NOMO-1 (cell line): ENCODE measurements around the gene B3GNT9.

Experiments used
- DNase-seq, 2 experiments: peaks; one replicate each; lab custom pipeline; 2025; ENCODE audit not compliant: unreplicated experiment in 2 of 2; lab: John Stamatoyannopoulos, UW

Gene B3GNT9

DNA sequence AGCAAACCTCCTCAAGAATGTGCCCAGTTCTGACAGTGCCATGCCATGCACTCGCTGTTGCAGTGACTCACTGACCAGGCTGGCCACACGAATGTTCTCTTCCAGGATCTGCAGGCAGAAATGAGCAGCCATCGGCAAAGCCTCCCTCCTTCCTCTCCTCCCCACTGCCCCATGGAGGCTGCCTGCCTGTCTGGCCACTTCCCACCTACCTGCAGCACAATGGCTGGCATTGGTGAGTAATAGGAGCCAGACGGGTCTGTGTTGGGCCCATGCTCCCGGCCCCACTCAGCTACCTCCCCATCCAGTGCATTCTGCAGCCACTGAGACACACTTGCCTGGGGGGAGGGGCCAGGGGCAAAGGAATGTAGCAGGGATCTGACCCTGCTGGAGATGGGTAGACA, 35.8 kb upstream of the B3GNT9 start:
- no peak for DNase-seq

DNA sequence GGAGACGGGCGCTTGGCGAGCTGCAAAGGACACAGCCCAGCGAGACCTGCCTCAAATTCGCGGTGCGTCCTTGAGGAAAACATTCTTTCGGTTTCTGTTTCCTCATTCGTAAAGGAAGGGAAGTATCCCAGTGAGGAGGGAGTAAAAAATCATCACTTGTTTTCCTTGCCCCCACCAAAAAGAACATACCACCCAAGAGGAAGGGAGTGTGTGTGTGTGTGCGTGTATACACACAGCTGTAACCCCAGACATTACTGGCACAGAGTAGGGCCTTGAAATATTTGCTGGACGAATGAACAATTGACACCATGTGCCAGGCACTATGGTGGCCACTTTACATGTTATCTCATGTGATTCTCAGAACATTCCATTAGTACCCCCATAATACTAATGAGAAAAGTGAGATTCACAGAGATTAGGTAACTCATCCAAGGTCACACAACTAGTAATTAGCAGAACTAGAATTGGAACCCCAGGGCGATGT, 34.9 kb upstream of the B3GNT9 start:
- no peak for DNase-seq

DNA sequence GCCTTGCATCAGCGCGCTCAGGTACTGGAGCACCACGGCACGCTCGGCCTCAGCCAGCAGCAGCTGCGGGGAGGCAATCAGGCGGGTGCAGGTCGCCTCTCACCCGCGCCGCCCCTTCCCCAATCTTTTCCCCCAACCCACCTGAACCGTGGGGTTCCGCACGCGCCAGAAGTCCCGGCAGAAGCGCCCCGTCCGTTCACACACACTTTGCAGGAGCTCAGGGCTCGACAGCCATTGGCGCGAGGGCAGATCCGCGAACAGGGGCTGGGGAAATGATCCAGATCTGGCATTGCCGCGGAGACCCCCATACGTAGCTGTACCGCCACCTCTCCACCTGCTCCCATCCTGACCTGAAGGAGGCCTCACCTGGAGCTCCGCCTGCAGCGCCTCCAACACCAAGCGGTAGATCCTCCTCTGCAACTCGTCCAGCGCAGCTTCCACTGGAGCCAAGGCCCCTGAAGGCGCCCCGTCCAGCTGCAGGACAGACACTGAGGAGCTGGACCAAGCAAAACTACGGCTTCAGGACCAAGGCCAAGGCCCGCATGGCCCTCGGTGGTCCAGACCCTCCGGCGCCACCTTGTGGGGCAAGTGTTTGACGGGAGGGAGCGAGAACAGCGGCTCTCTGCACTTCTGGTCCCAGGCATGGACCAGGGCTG, 34.3 kb upstream of the B3GNT9 start:
- DNase-seq = peak; percentile 78 to 82

DNA sequence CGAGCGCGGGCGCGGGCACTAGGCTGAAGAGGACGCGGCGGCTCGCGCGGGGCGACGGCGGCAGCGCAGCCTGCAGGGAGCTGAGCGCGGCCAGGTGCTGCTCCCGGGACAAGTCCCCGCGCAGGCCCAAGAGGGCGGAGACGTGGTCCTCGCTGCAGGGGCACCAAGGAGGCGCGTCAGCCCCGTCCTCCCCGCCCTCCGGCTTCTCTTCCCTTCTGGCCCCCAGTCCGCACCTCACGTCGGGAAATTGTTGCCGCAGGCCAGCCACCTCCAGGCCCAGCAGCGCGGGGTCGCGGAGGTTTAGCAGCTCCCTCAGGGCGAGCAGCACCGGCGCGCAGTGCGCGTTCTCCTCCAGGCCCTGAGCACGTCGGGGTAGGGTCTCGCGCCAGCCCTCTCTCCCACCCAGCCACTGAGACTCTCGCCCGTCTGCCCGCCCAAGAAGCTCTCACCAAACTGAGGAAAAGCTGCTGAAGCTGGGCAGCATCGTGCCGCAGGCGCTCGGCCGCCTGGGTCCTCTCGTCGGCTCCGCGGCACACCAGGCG, 33.7 kb upstream of the B3GNT9 start:
- DNase-seq = no peak

DNA sequence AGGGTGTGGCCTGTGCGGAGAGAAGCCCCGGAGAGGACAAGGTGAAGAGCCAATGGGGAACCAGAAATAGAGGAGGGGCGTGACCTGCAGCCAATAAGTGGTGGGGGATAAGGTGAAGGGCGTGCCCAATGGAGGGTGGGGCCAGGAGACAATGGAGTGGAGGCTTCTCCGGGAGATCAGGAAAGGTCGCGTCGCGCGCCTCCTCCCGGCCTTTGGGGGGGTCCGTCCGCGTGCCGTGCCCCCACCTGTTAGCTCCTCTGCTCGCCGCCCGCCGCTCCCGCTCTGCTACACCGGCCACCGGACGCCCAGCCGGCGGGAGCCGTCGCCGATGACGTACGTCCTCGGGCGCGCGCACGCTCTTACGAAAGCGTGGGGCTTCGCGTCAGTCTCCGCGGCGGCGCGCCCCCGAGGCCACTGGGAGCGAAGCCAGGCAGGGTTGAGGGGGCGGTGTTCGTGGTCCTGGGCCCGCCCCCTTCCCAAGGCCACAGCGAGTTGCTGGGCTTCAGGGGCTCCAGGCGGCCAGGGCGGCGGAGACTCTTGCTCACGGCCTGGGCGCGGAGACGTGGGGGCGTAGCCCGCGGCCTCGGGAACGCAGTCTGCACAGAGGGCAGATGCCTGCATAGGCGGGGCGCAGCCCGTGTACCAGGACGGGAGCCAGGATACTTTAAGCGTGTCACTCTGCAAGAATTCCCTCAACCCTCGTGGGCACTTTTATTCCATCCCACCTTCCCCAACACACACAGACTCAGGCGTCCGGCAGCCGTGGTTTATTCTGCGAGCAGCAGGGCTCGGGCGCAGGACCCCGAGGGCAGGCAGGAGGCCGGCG, 33.0 kb upstream of the B3GNT9 start, which contains the start of gene MATCAP1:
MATCAP1 (minus strand) TSS at position 337 of the 826 bp plus-strand sequence. CDS start 3,353 bp downstream, outside the sequence.
- peak; percentile 97 to 99 for DNase-seq

DNA sequence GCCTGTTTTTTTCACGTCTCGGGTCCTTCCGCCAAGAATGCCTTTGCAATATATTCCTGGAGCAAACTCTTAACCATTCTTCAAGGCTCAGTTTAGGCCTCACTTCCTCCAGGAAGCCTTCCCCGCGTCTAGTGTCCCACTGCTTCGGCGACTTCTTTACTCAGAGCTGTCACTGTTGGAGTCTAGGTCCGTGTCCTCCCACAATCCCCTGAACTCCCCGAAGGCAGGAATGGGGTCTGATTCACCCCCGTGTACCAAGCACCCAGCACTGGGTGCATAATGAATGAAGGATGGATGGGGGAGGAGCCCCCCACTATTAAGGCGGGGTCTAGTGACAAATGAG, 32.5 kb upstream of the B3GNT9 start:
- DNase-seq = no peak

- DNase-seq = no peak
Observed at GRCh38 chr16:67182288-67182687, 31.5 kb upstream of the B3GNT9 start.

- no peak for DNase-seq
Observed at GRCh38 chr16:67181346-67181745, 30.5 kb upstream of the B3GNT9 start.

DNA sequence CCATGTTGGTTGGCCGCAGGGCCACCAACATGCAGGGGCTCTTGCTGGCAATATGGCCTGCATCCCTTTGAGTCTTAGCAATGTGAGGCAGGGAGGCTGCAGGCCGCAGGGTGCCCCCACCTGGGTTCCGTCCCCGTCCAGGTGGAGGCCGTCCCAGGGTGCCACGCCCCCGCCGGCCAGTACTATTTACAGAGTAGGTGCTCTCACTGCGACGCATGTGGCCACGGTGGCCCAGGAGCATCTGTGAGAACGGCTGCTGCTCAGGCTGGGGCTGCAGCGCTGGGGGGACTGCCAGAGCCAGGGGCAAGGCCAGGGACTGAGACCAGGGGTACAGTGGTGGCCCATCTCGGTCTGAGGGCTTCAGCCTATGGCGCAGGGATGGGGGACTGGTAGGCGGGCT, 29.4 kb upstream of the B3GNT9 start:
- DNase-seq = no peak

GRCh38 chr16:67179421-67180080, 28.8 kb upstream of the B3GNT9 start:
- DNase-seq = no peak

GRCh38 chr16:67177743-67178699, 27.2 kb upstream of the B3GNT9 start:
- no peak for DNase-seq

GRCh38 chr16:67176662-67177061, 25.9 kb upstream of the B3GNT9 start:
- DNase-seq = no peak

DNA sequence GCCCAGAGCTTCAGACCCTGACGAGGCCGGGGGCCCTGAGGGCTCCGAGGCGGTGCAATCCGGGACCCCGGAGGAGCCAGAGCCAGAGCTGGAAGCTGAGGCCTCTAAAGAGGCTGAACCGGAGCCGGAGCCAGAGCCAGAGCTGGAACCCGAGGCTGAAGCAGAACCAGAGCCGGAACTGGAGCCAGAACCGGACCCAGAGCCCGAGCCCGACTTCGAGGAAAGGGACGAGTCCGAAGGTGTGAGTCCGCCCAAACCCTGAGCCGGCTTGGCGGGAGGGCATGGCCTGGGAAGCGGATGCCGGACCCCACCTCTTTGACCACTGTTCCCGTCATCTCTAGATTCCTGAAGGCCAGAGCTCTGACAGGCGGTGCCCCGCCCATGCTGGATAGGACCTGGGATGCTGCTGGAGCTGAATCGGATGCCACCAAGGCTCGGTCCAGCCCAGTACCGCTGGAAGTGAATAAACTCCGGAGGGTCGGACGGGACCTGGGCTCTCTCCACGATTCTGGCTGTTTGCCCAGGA, 24.0 kb upstream of the B3GNT9 start:
- DNase-seq = no peak

DNA sequence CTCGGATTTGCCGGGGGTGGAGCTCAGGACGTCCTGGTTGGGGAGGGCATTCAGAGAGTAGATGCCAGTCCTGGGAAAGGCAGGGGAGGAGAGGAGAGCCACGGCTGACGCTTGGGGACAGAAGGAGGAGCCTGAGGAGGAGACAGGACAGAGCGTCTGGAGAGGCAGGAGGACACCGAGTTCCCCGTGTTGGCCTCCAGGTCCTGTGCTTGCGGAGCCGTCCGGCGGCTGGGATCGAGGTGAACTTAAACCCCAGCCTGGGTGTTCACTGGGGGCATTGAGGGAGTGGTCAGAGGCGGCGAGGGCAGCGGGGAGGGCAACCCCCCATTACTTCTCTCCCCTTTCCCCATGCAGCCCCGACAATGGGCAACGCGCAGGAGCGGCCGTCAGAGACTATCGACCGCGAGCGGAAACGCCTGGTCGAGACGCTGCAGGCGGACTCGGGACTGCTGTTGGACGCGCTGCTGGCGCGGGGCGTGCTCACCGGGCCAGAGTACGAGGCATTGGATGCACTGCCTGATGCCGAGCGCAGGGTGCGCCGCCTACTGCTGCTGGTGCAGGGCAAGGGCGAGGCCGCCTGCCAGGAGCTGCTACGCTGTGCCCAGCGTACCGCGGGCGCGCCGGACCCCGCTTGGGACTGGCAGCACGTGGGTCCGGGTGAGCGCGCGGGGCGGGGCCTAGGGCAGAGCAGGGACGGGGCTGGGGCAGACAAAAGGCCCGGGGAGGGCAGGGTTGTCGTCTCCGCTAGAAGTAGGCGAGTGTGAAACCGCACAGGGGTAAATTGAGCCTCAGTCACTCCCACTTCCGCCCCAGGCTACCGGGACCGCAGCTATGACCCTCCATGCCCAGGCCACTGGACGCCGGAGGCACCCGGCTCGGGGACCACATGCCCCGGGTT, 23.3 kb upstream of the B3GNT9 start:
- DNase-seq = peak; percentile 62 to 79

DNA sequence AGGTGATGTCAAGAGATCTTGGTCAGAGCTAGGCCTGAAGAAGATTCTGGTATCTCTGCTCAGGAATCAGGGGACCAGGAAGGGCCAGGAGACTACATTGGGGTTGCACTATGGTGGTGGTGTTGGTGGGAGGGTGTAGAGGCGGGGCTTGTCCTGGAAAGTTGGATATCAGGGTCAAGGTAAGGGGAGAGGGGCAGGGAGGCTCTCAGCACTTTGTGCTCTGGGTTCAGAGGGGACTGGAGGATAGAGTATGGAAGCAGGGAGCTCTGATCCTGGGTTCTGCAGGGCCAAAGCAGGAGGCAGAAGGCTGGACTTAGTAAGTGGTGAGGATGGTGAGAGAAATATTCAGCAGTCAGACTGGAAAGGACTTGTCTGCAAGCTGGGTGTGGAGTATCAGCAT, 22.5 kb upstream of the B3GNT9 start:
- no peak for DNase-seq

DNA sequence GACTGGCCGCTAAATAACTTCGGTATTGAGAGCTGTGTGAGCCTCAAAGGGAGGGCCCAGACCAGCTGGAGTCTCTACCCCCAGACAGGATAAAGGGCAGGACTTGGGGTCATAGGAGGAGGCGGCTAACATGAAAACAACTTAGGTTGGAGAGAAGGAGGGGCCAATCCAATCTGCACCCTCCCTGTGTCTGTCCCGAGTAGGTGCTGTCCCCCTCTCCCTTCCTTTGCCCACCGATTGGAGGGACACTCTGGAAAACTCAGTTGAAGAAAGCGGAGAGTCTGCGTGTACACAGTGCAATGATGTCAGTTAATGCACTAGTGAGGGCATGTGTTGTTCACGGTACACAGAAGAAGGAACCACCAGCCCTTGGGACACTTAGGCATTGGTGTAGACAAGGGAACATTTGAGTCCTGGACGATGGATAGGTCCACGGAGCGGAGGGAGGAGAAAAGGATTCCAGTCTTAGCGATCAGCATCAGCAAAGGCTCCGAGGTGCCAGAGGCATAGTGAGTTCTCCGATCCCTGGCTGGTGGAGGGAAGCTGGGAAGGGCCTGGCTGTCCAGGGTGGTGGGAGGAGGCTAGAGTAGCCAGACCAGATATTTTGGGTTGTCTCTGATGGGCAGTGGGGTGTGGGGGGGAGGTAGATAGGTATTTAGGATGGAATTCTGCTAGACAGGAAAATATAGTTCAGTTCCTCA, 20.3 kb upstream of the B3GNT9 start:
- DNase-seq = no peak

- DNase-seq = no peak
Observed at GRCh38 chr16:67170168-67170948, 19.6 kb upstream of the B3GNT9 start, which contains the start of gene NOL3. NOL3 (plus strand) TSS chr16:67170538.
